ENCODE measurements around the gene C1orf50.
"Not testable (repeated sequence)": the region's sequence is repeated elsewhere in the genome, so short reads cannot be mapped to it uniquely, and the experiment has no call there.

Gene C1orf50

DNA sequence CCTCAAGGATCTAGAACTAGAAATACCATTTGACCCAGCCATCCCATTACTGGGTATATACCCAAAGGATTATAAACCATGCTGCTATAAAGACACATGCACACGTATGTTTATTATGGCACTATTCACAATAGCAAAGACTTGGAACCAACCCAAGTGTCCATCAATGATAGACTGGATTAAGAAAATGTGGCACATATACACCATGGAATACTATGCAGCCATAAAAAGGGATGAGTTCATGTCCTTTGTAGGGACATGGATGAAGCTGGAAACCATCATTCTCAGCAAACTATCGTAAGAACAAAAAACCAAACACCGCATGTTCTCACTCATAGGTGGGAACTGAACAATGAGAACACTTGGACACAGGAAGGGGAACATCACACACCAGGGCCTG lies 47.8 kb downstream of the C1orf50 start:
- not testable (repeated sequence) for DNase-seq

GRCh38 chr1:42815941-42816584 lies 49.0 kb downstream of the C1orf50 start:
- no peak for DNase-seq

DNA sequence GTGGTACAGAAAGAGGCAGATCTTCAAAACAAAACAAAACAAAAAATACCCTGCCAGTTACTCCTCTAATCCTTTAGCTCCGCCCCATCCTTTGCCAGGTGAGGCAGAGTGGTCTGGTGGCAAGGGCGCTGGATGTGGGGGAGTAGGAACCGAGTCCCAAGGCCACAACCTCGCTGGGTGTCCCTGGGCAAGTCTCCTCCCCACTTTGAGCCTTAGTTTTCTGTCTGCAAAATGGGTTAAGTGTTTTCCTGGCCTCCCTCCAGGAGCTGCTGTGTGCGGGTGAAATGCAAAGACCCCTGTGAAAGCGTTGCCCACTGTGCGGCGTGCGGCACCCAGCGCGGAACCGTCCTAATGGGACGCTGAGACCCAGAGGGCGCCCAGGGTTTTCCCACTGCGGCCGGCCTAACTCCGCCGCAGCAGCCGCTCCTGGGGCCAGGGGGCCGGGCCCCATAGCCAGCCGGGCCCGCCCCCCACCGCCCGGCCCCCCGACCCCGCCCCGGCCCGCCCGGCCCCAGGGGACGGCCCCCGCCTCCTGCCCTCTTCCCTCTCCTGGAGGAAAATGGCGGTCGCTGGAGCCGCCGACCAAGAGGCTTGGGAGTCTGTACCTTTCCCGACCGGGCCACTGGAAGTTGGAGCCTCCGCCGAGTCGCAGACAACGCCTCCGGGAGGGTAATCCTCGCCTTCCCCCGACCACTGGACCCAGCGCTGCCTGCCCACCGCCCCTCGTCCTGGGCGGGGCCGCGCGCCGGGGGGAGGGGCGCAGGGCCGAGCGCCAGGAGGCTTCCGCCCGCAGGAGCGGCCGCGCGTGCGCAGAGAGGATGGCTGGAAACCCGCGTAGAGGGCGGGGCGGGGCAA lies 49.8 kb downstream of the C1orf50 start, which contains the start of the genes ERMAP and SVBP:
Gene ERMAP, plus strand, starts transcription at position 538 of the 855 bp plus-strand sequence. CDS start 13,327 bp downstream, outside the sequence.
Gene SVBP, minus strand, starts transcription at position 813 of the 855 bp plus-strand sequence. CDS start 853 bp downstream, outside the sequence.
- DNase-seq = peak; percentile 61

DNA sequence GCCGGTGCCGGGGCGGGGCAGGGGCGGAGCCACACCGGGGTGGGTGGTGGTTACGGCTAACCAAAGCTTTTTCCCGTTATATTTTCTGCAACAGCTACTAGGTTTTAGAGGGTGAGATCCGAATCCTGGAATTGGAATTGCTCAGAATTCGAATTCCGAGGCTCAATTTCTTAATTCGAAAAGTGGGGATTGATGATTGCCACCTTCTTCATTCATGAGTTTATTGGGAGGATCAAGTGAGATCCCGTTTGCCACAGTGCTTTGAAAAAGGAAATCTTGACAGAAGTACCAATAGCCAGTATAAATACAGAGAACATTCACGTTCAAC lies 50.4 kb downstream of the C1orf50 start:
- peak; percentile 61 for DNase-seq

DNA sequence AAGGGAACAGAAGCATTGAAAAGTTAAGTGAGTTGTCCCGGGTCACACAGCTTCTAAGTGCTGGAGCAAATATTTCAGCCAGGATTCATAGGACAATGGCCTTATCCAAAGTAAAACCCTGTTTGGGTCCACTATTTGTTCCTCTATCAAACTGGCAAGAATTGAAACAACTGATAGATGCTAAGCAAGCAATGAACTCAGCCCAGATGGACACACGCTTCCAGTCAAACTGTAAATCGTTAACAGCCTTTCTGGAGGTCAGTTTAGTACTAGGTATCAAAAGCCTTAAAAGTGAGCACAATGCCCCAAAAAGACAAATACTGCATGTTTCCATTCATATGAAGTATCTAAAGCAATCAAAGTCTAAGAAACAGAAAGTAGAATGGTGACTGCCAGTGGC lies 50.9 kb downstream of the C1orf50 start:
- DNase-seq = no peak

DNA sequence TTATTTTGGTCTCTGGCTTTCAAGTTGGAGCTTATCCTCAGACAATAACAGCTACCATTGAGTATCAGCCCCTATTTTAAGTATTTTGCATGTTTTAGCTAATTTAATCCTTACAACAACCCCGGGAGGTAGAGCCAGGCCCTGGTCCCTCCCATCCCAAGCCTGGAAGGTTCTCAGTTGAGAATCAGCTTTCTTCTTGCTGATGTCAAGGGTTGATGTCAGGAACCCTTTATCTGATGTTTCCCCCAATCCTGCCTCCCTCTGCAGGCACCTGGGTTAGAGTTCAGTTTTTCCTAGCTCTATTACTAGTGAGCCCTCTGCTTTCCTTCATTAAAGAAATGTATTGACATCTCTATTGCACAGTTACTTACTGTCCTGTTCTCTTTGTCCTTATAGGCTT lies 53.8 kb downstream of the C1orf50 start:
- no peak for DNase-seq

DNA sequence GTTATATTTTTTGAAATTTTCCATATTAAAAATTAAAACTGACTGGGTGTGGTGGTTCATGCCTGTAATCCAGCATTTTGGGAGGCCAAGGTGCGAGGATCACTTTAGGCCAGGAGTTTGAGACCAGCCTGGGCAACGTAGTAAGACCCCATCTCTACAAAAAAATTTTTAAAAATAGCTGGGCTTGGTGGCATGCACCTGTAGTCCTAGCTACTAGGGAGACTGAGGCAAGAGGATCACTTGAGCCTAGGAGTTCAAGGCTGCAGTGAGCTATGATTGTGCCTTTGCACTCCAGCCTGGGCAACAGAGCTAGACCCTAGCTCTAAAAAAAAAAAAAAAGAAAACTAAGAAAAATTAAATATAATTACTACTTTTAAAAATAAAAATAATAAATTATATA lies 54.6 kb downstream of the C1orf50 start:
- no peak for DNase-seq

- DNase-seq = no peak
Observed at GRCh38 chr1:42822800-42823392, 55.8 kb downstream of the C1orf50 start.

DNA sequence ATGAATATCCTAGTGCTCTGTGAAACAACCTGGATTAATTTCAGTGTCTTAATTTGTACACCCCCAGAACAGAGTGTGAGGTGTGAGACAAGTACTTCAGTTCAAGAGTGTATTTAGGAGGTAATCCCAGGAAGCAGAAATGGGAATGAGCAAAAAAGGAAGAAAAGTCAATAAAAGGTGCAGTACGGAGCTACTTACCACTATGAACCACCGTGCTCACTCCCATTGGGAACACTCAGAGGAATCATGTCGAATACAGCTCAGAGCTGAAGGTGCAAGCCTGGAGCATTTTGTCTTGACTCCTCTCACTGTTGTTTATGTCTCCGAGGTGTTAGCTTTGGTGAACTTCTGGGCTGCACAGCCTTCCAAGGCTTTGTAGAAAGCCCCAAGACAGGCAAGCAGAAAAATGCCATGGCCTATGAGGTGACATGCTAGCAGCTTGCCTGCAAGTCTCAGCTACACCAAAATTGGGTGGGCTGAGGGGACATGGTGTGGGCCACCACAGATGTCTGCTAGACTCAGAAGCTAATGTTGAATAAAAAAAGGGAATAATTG lies 57.5 kb downstream of the C1orf50 start:
- DNase-seq = no peak

GRCh38 chr1:42825036-42825851 lies 58.2 kb downstream of the C1orf50 start:
- no peak for DNase-seq

All from KG1 (cell line).